Left kidney (tissue), 2 donors: ENCODE data around the gene TMEM106B. TPM values are rescaled to one million over a fixed set of nuclear protein-coding genes. Genes with fewer than 3 reads are reported as not detected.

ENCODE experiments used
- DNase-seq: peaks from one replicate; pipeline ENCODE4 v3.0.0-alpha.2; 2013
- polyA plus RNA-seq: library from polyadenylated mRNA; unstranded; fragments of 120-200 nt; gene quantifications from one replicate; pipeline ENCODE4 v1.2.1, GENCODE V29; 2013; ENCODE audit not compliant: insufficient read length

TMEM106B gene
- polyA plus RNA-seq, 1 donor: 95.6 TPM

DNA sequence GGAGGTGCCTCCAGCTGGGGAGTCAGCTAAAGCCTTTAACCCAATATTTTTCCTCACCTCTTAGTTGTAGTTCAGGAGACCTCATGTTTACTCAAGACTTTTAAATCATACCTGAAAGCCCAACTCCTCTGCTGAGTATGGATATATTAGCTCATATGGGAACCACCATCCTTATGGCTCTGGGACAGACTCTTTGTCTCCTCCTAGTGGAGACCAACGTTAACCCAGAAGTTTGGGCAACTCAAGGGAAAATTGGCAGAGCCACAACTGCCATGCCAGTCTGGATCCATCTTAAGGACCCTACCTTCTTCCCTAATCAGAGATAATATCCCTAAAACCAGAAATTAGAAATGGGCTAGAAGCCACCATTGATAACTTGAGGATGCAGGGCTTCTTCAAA, 80.8 kb downstream of the TMEM106B start:
- no peak for DNase-seq

Other genes starting within 250 kb of the TMEM106B start
- gene VWDE, start 192.6 kb downstream of the TMEM106B start, polyA plus RNA-seq: 8.7 TPM